Coronary artery (tissue), 2 donors: ENCODE measurements around the gene VPS16.
"Not testable (repeated sequence)": the region's sequence is repeated elsewhere in the genome, so short reads cannot be mapped to it uniquely, and the experiment has no call there.

Experiments used
- DNase-seq: peaks from one replicate; pipeline ENCODE4 v3.0.0-alpha.2; 2017; ENCODE audit warnings: low spot score
- H3K27ac ChIP-seq, 2 donors: fragments of 200-600 bp; sonication (generic); one replicate each; pipeline ENCODE4 v1.5.1; 2016 to 2019
- H3K4me3 ChIP-seq: fragments of 200-600 bp; sonication (generic); 2 replicates; pipeline ENCODE4 v1.5.1; 2016; ENCODE audit warnings: mild to moderate bottlenecking, moderate library complexity
- TF ChIP-seq, protein P1 (sequence below): fragments of 200-600 bp; sonication (generic); IDR thresholded peaks from one replicate; pipeline ENCODE4 v1.5.1; 2019; ENCODE audit warnings: antibody characterized with exemption

VPS16 gene

GRCh38 chr20:2825761-2826160 is 14.8 kb upstream of the VPS16 start:
- no peak overlapping the region for H3K4me3 ChIP-seq
- DNase-seq: no peak
- H3K27ac ChIP-seq: no peak overlapping the region
- TF ChIP-seq, protein P1, sequence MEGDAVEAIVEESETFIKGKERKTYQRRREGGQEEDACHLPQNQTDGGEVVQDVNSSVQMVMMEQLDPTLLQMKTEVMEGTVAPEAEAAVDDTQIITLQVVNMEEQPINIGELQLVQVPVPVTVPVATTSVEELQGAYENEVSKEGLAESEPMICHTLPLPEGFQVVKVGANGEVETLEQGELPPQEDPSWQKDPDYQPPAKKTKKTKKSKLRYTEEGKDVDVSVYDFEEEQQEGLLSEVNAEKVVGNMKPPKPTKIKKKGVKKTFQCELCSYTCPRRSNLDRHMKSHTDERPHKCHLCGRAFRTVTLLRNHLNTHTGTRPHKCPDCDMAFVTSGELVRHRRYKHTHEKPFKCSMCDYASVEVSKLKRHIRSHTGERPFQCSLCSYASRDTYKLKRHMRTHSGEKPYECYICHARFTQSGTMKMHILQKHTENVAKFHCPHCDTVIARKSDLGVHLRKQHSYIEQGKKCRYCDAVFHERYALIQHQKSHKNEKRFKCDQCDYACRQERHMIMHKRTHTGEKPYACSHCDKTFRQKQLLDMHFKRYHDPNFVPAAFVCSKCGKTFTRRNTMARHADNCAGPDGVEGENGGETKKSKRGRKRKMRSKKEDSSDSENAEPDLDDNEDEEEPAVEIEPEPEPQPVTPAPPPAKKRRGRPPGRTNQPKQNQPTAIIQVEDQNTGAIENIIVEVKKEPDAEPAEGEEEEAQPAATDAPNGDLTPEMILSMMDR: no peak

GRCh38 chr20:2826655-2827054 is 13.9 kb upstream of the VPS16 start:
- no peak overlapping the region for H3K27ac ChIP-seq
- DNase-seq: no peak
- TF ChIP-seq, protein P1: no peak
- H3K4me3 ChIP-seq: no peak overlapping the region

GRCh38 chr20:2829376-2829775 is 11.2 kb upstream of the VPS16 start:
- H3K4me3 ChIP-seq: no peak overlapping the region
- DNase-seq: peak; percentile 22
- TF ChIP-seq, protein P1: no peak
- no peak overlapping the region for H3K27ac ChIP-seq

DNA sequence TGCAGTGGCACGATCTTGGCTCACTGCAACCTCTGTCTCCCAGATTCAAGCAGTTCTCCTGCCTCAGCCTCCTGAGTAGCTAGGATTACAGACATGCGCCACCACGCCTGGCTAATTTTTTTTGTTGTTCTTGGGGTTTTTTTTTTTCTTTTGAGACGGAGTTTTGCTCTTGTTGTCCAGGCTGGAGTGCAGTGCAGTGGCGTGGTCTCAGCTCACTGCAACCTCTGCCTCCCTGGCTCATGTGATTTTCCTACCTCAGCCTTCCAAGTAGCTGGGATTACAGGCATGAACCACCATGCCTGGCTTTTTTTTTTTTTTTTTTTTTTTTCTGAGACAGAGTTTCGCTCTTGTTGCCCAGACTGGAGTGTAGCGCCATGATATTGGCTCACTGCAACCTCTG is 9.3 kb upstream of the VPS16 start:
- H3K4me3 ChIP-seq, H3K27ac ChIP-seq, DNase-seq: not testable (repeated sequence)

DNA sequence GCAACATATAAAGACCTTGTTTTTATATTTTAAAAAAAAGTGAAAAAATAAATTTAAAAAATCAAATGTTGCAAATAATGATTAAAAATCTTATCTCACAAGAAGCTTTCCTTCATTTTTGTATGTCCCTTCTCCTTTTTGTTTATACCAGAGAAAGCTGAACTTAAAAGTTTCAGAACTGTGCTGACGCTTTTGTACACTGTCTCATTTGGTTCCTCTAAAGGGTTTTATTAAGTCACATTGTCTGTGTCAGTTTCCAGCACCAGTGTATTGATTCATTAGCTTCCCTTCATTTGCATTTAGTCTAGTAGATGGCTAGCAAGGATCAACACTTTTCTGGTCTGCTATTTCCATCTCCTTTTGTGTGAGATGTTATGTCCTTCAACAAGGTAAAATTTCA is 6.8 kb upstream of the VPS16 start:
- TF ChIP-seq, protein P1: no peak

GRCh38 chr20:2834401-2835110 is 6.0 kb upstream of the VPS16 start:
- H3K4me3 ChIP-seq: no peak overlapping the region
- no peak overlapping the region for H3K27ac ChIP-seq
- TF ChIP-seq, protein P1: no peak
- no peak for DNase-seq

More for the DNA sequence above, 6.8 kb upstream of the VPS16 start:
- Histone ChIP-seq H3K4me3 (no peak overlapping the region), H3K27ac (no peak overlapping the region)
- no peak for DNase-seq

- Histone ChIP-seq H3K4me3 (no peak overlapping the region), H3K27ac (no peak overlapping the region)
- TF ChIP-seq, protein P1: no peak
- no peak for DNase-seq
Observed at GRCh38 chr20:2835331-2835796, 5.2 kb upstream of the VPS16 start.
